Kidney (tissue), 14 donors: Measurements from ENCODE around the gene PIP5K1B. TPM values are rescaled to one million over a fixed set of nuclear protein-coding genes. Genes with fewer than 3 reads are reported as not detected.

ENCODE experiments used
- DNase-seq, 5 donors: peaks; one replicate each; pipeline ENCODE4 v3.0.0-alpha.2; 2013 to 2020
- FAIRE-seq: peaks from 2 replicates; lab custom pipeline; 2012; peaks lifted over from hg19 to GRCh38; lab: Jason Lieb, UNC
- H3K27ac ChIP-seq, 2 donors: one replicate each; pipeline ENCODE4 v1.7.0; 2013; ENCODE audit warnings: low read depth in 2 of 2, low read length in 2 of 2, inconsistent platforms in 1 of 2
- H3K27me3 ChIP-seq: one replicate; pipeline ENCODE4 v1.7.1; 2013; ENCODE audit warnings: low read length, inconsistent platforms; ENCODE audit not compliant: control insufficient read depth, insufficient read depth
- H3K36me3 ChIP-seq, 3 donors: one replicate each; pipeline versions ENCODE4 v1.7.0 to v1.7.1; 2013; ENCODE audit warnings: low read length in 3 of 3, control low read depth in 1 of 3, inconsistent platforms in 1 of 3; ENCODE audit not compliant: insufficient read depth in 3 of 3, control insufficient read depth in 2 of 3
- H3K4me1 ChIP-seq, 3 donors: one replicate each; pipeline versions ENCODE4 v1.7.0 to v1.7.1; 2013; ENCODE audit warnings: low read length in 3 of 3, inconsistent platforms in 1 of 3, low read depth in 1 of 3; ENCODE audit not compliant: control insufficient read depth in 2 of 3, insufficient read depth in 2 of 3
- H3K4me3 ChIP-seq, 3 donors: one replicate each; pipeline versions ENCODE4 v1.7.0 to v1.8.1; 2013; ENCODE audit warnings: low read length in 3 of 3, control low read depth in 1 of 3, inconsistent platforms in 1 of 3
- H3K9ac ChIP-seq, 3 donors: one replicate each; pipeline versions ENCODE4 v1.7.0 to v1.7.1; 2013; ENCODE audit warnings: low read length in 3 of 3, control low read depth in 1 of 3, inconsistent platforms in 1 of 3
- H3K9me3 ChIP-seq, 3 donors: one replicate each; pipeline versions ENCODE4 v1.7.0 to v1.7.1; 2013; ENCODE audit warnings: low read length in 3 of 3, control low read depth in 1 of 3, inconsistent platforms in 1 of 3; ENCODE audit not compliant: control insufficient read depth in 2 of 3, insufficient read depth in 1 of 3
- CTCF ChIP-seq: IDR thresholded peaks from 3 replicates; pipeline ENCODE4 v1.5.1; 2012; ENCODE audit warnings: mild to moderate bottlenecking, moderate library complexity, borderline replicate concordance; ENCODE audit not compliant: insufficient read depth; ENCODE audit errors: extremely low read depth
- intact Hi-C: fragments of 100-400 bp; cut with DNase I; formaldehyde crosslinking; loops from one replicate; pipeline ENCODE4 v1.11.1; 2022
- polyA plus RNA-seq: library from polyadenylated mRNA; stranded (reverse); fragments of 350-450 nt; fragmentation: Illumina TruSeq; extraction: RNeasy Lipid Tissue Mini Kit (QIAGEN cat#74804); gene quantifications from one replicate; pipeline ENCODE4 v1.2.3, GENCODE V29; 2014; ENCODE audit warnings: low read depth, low replicate concordance; ENCODE audit not compliant: insufficient read depth
- total RNA-seq: library from RNA; stranded (reverse); fragmentation: NEBNext Ultra II Directional; extraction: Animal tissue kit (Norgen Biotek cat#: 25700); gene quantifications from one replicate; pipeline ENCODE4 v1.2.1, GENCODE V29; 2021
- donor health status: control.
- donor health status: control.
- donor health status: control.
- donor health status: control.
- donor health status: control.
- donor health status: DM: yes; HTN: yes; CAD: no.
- donor health status: Normal renal cell carcinoma (clear cell type).

The PIP5K1B gene
- total and polyA plus RNA-seq, 2 donors from 2014 or later: 9.4 to 10.1 TPM

- TF ChIP-seq CTCF: no peak
- Histone ChIP-seq H3K4me1 (peaks cover 0 to 3% (median 0%) of the 10 kb centered on the region in 3 donors), H3K9me3 (no peaks in the 10 kb centered on the region), H3K27ac (no peak overlapping the region), H3K27me3 (no peaks in the 10 kb centered on the region), H3K36me3 (no peaks in the 10 kb centered on the region), H3K4me3 (no peak overlapping the region), H3K9ac (no peak overlapping the region)
- FAIRE-seq: no peak
- no peak for DNase-seq
- intact Hi-C loops: no loop called here
Measured at GRCh38 chr9:68950188-68950587, 245.1 kb downstream of the PIP5K1B start.

GRCh38 chr9:68950689-68951088, 245.6 kb downstream of the PIP5K1B start:
- H3K4me3 ChIP-seq: no peak overlapping the region
- H3K27me3 ChIP-seq: no peaks in the 10 kb centered on the region
- no peak for DNase-seq
- no peak for TF ChIP-seq CTCF
- H3K36me3 ChIP-seq: no peaks in the 10 kb centered on the region
- H3K9ac ChIP-seq: no peak overlapping the region
- peaks cover 0 to 4% (median 0%) of the 10 kb centered on the region in 3 donors for H3K4me1 ChIP-seq
- no peaks in the 10 kb centered on the region for H3K9me3 ChIP-seq
- intact Hi-C loops: no loop called here
- no peak overlapping the region for H3K27ac ChIP-seq
- no peak for FAIRE-seq

GRCh38 chr9:68951879-68952659, 247.0 kb downstream of the PIP5K1B start:
- FAIRE-seq: no peak
- intact Hi-C loops: no loop called here
- DNase-seq: no peak
- no peak overlapping the region for H3K9ac ChIP-seq
- no peak overlapping the region for H3K27ac ChIP-seq
- H3K36me3 ChIP-seq: no peaks in the 10 kb centered on the region
- TF ChIP-seq CTCF: no peak
- H3K27me3 ChIP-seq: no peaks in the 10 kb centered on the region
- H3K9me3 ChIP-seq: peaks cover 0 to 3% (median 0%) of the 10 kb centered on the region in 3 donors
- H3K4me1 ChIP-seq: peaks cover 0 to 4% (median 0%) of the 10 kb centered on the region in 3 donors
- H3K4me3 ChIP-seq: no peak overlapping the region
